ENCODE results near the gene SORCS2.

The SORCS2 gene

GRCh38 chr4:7384929-7385890 is 192.9 kb downstream of the SORCS2 start:
- TF ChIP-seq, protein P1, sequence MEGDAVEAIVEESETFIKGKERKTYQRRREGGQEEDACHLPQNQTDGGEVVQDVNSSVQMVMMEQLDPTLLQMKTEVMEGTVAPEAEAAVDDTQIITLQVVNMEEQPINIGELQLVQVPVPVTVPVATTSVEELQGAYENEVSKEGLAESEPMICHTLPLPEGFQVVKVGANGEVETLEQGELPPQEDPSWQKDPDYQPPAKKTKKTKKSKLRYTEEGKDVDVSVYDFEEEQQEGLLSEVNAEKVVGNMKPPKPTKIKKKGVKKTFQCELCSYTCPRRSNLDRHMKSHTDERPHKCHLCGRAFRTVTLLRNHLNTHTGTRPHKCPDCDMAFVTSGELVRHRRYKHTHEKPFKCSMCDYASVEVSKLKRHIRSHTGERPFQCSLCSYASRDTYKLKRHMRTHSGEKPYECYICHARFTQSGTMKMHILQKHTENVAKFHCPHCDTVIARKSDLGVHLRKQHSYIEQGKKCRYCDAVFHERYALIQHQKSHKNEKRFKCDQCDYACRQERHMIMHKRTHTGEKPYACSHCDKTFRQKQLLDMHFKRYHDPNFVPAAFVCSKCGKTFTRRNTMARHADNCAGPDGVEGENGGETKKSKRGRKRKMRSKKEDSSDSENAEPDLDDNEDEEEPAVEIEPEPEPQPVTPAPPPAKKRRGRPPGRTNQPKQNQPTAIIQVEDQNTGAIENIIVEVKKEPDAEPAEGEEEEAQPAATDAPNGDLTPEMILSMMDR (IDR thresholded peaks at IDR 0.05; ENCODE audit: low read depth, low read length, poor library complexity, severe bottlenecking): no peak
- no peak for TF ChIP-seq EZH2phosphoT487 (IDR thresholded peaks at IDR 0.05; ENCODE audit: borderline replicate concordance, low read length)
- no peak overlapping the region for H3K27ac ChIP-seq (ENCODE audit: low read depth, low read length)
- H3F3A ChIP-seq (ENCODE audit: control insufficient read depth, insufficient read depth): no peaks in the 10 kb centered on the region
- peaks cover 3% of the 10 kb centered on the region for H3K4me1 ChIP-seq (ENCODE audit: control insufficient read depth, low read length)
- H3K9me2 ChIP-seq (replicated peaks; ENCODE audit: control insufficient read depth, low read length): no peaks in the 10 kb centered on the region
- no peaks in the 10 kb centered on the region for H3K36me3 ChIP-seq (ENCODE audit: control insufficient read depth, low read length)
- no peaks in the 10 kb centered on the region for H3K79me2 ChIP-seq (ENCODE audit: control insufficient read depth, low read length)
- no peak overlapping the region for H3K4me3 ChIP-seq (ENCODE audit: low read length)
- peaks cover 14% of the 10 kb centered on the region; the same call in 1 of the 2 replicates for H3K9me3 ChIP-seq (ENCODE audit: control insufficient read depth, insufficient read depth, low read length)
- H3K4me2 ChIP-seq (ENCODE audit: low read length): no peak overlapping the region
- no peaks in the 10 kb centered on the region for H4K20me1 ChIP-seq (ENCODE audit: control insufficient read depth, insufficient read depth, low read depth, low read length)
- no peaks in the 10 kb centered on the region for H3K27me3 ChIP-seq (ENCODE audit: control insufficient read depth, low read length)

- Histone ChIP-seq H3K9me2 (replicated peaks; ENCODE audit: control insufficient read depth, low read length) (no peaks in the 10 kb centered on the region), H3K79me2 (ENCODE audit: control insufficient read depth, low read length) (no peaks in the 10 kb centered on the region), H3K9me3 (ENCODE audit: control insufficient read depth, insufficient read depth, low read length) (peaks cover 14% of the 10 kb centered on the region; the same call in 1 of the 2 replicates), H4K20me1 (ENCODE audit: control insufficient read depth, insufficient read depth, low read depth, low read length) (no peaks in the 10 kb centered on the region), H3K4me1 (ENCODE audit: control insufficient read depth, low read length) (no peaks in the 10 kb centered on the region), H3K36me3 (ENCODE audit: control insufficient read depth, low read length) (no peaks in the 10 kb centered on the region), H3K4me3 (ENCODE audit: low read length) (no peak overlapping the region), H3K4me2 (ENCODE audit: low read length) (no peak overlapping the region), H3K27ac (ENCODE audit: low read depth, low read length) (no peak overlapping the region), H3K27me3 (ENCODE audit: control insufficient read depth, low read length) (no peaks in the 10 kb centered on the region), H3F3A (ENCODE audit: control insufficient read depth, insufficient read depth) (no peaks in the 10 kb centered on the region)
- TF ChIP-seq EZH2phosphoT487 (IDR thresholded peaks at IDR 0.05; ENCODE audit: borderline replicate concordance, low read length): no peak
- TF ChIP-seq, protein P1 (IDR thresholded peaks at IDR 0.05; ENCODE audit: low read depth, low read length, poor library complexity, severe bottlenecking): no peak
These were observed 195.6 kb downstream of the SORCS2 start for GRCh38 chr4:7387925-7388324.

GRCh38 chr4:7388627-7389026 is 196.3 kb downstream of the SORCS2 start:
- Histone ChIP-seq H3K27ac (ENCODE audit: low read depth, low read length) (no peak overlapping the region), H3K4me3 (ENCODE audit: low read length) (no peak overlapping the region), H3K36me3 (ENCODE audit: control insufficient read depth, low read length) (no peaks in the 10 kb centered on the region), H4K20me1 (ENCODE audit: control insufficient read depth, insufficient read depth, low read depth, low read length) (no peaks in the 10 kb centered on the region), H3K4me2 (ENCODE audit: low read length) (no peak overlapping the region), H3K27me3 (ENCODE audit: control insufficient read depth, low read length) (no peaks in the 10 kb centered on the region), H3K9me2 (replicated peaks; ENCODE audit: control insufficient read depth, low read length) (no peaks in the 10 kb centered on the region), H3K9me3 (ENCODE audit: control insufficient read depth, insufficient read depth, low read length) (peaks cover 14% of the 10 kb centered on the region; the same call in 1 of the 2 replicates), H3K79me2 (ENCODE audit: control insufficient read depth, low read length) (no peaks in the 10 kb centered on the region), H3K4me1 (ENCODE audit: control insufficient read depth, low read length) (no peaks in the 10 kb centered on the region), H3F3A (ENCODE audit: control insufficient read depth, insufficient read depth) (no peaks in the 10 kb centered on the region)
- TF ChIP-seq EZH2phosphoT487 (IDR thresholded peaks at IDR 0.05; ENCODE audit: borderline replicate concordance, low read length): no peak
- TF ChIP-seq, protein P1 (IDR thresholded peaks at IDR 0.05; ENCODE audit: low read depth, low read length, poor library complexity, severe bottlenecking): no peak

All from DOHH2 (cell line).